HepG2 (cell line): Measurements from ENCODE around the gene NRG3. TPM values are rescaled to one million over a fixed set of nuclear protein-coding genes. Genes with fewer than 3 reads are reported as not detected.

Experiments used
- ATAC-seq: fragments of 200-7000 bp; cut with Tn5 transposase; 3 replicates; pipeline ENCODE4 v1.9.1; 2020; ENCODE audit warnings: mild to moderate bottlenecking, moderate library complexity
- BruUV-seq: library from RNA; stranded (reverse); fragments of 400-500 nt; replicated peaks from 2 replicates; lab custom pipeline; 2021; lab: Mats Ljungman, UMichigan
- CTCF ChIA-PET: fragments of 300-600 bp; formaldehyde crosslinking; extraction: SDS; loops from one replicate; lab custom pipeline; 2021; ENCODE audit warnings: low total read pairs, inconsistent platforms, low intra/inter-chr PET ratio; lab: Yijun Ruan, JAX
- POLR2A ChIA-PET: fragments of 350-600 bp; sonication (Branson Sonifier 250); formaldehyde crosslinking; loops from one replicate; lab custom pipeline; 2020; ENCODE audit warnings: antibody characterized with exemption, inconsistent platforms; lab: Yijun Ruan, JAX
- DNase-seq: peaks from one replicate; pipeline ENCODE4 v3.0.0-alpha.2; 2015; ENCODE audit warnings: low spot score
- FAIRE-seq: peaks from 3 replicates; lab custom pipeline; 2011; peaks lifted over from hg19 to GRCh38; lab: Jason Lieb, UNC
- H2AFZ ChIP-seq: one replicate; pipeline ENCODE4 v1.6.1; 2011; ENCODE audit warnings: low read length, inconsistent platforms
- H3K27ac ChIP-seq: fragments of 300-600 bp; 3 replicates; pipeline ENCODE4 v1.8.0; 2011; ENCODE audit warnings: mixed run types, mild to moderate bottlenecking, mixed read lengths, low read length, inconsistent platforms; ENCODE audit not compliant: insufficient read depth; ENCODE audit errors: extremely low read length
- H3K27me3 ChIP-seq, 2 experiments: fragments of 200-600 bp in 1 of 2; 2 replicates in 1 of 2; 3 replicates in 1 of 2; pipeline versions ENCODE4 v1.6.0 to v1.8.0; 2011; ENCODE audit warnings: low read length in 2 of 2, mild to moderate bottlenecking in 2 of 2, moderate library complexity in 2 of 2, inconsistent platforms in 1 of 2; ENCODE audit not compliant: insufficient read depth in 2 of 2, control insufficient read depth in 1 of 2
- H3K36me3 ChIP-seq, 2 experiments: fragments of 200-600 bp in 1 of 2; replicated peaks in 1 of 2; 2 replicates in 1 of 2; 3 replicates in 1 of 2; pipeline versions ENCODE4 v1.5.1 to v1.8.0; 2011; ENCODE audit warnings: low read length in 2 of 2, inconsistent platforms in 1 of 2; ENCODE audit not compliant: insufficient read depth in 2 of 2, control insufficient read depth in 1 of 2
- H3K4me1 ChIP-seq: 2 replicates; pipeline ENCODE4 v1.5.1; 2012; ENCODE audit warnings: low read length, inconsistent platforms; ENCODE audit not compliant: insufficient read depth
- H3K4me2 ChIP-seq: 2 replicates; pipeline ENCODE4 v1.6.0; 2011; ENCODE audit warnings: low read depth, low read length, inconsistent platforms
- H3K4me3 ChIP-seq, 3 experiments: fragments of 200-600 bp in 1 of 3; sonication (generic), shearing (Covaris generic) in 1 of 3; replicated peaks in 1 of 3; 2 replicates each; pipeline ENCODE4 v1.5.1; 2011 to 2016; ENCODE audit warnings: low read length in 3 of 3, inconsistent platforms in 2 of 3, low read depth in 2 of 3, mild to moderate bottlenecking in 2 of 3, control low read depth in 1 of 3, mixed read lengths in 1 of 3; ENCODE audit not compliant: insufficient read depth in 1 of 3
- H3K79me2 ChIP-seq: one replicate; pipeline ENCODE4 v1.6.1; 2011; ENCODE audit warnings: low read length, inconsistent platforms; ENCODE audit not compliant: insufficient read depth
- H3K9ac ChIP-seq: 2 replicates; pipeline ENCODE4 v1.6.0; 2011; ENCODE audit warnings: mild to moderate bottlenecking, low read depth, low read length, inconsistent platforms; ENCODE audit not compliant: insufficient read depth
- H3K9me3 ChIP-seq: 2 replicates; pipeline ENCODE4 v1.5.1; 2012; ENCODE audit warnings: mild to moderate bottlenecking, low read length
- H4K20me1 ChIP-seq: 2 replicates; pipeline ENCODE4 v1.6.0; 2011; ENCODE audit warnings: inconsistent platforms, mild to moderate bottlenecking, low read length, moderate library complexity; ENCODE audit not compliant: insufficient read depth
- HMGXB3 ChIP-seq: sonication (generic); formaldehyde crosslinking; IDR thresholded peaks from 2 replicates; pipeline ENCODE4 v1.4.0; 2020; ENCODE audit warnings: missing genetic modification reagents, borderline replicate concordance
- HNF4G ChIP-seq, 2 experiments: sonication (generic) in 1 of 2; formaldehyde crosslinking in 1 of 2; IDR thresholded peaks; 2 replicates each; pipeline versions ENCODE4 v1.4.0 to v1.6.1; 2011 to 2020; ENCODE audit warnings: borderline replicate concordance in 2 of 2, low read depth in 2 of 2, mild to moderate bottlenecking in 2 of 2, low read length in 1 of 2, missing genetic modification reagents in 1 of 2, moderate library complexity in 1 of 2
- MAFF ChIP-seq: IDR thresholded peaks from 2 replicates; pipeline ENCODE4 v1.6.1; 2011; ENCODE audit warnings: low read depth, low read length, improper control_type of control experiment
- MAFK ChIP-seq, 2 experiments: IDR thresholded peaks in 1 of 2; conservative IDR thresholded peaks in 1 of 2; 2 replicates each; pipeline ENCODE4 v1.6.1; 2011; ENCODE audit warnings: improper control_type of control experiment in 2 of 2, low read length in 2 of 2
- NPAS2 ChIP-seq: sonication (generic); formaldehyde crosslinking; IDR thresholded peaks from 2 replicates; pipeline ENCODE4 v1.8.0; 2022; ENCODE audit warnings: mild to moderate bottlenecking, missing genetic modification reagents, borderline replicate concordance
- ZNF598 ChIP-seq: sonication (generic); formaldehyde crosslinking; IDR thresholded peaks from 2 replicates; pipeline ENCODE4 v1.5.1; 2020; ENCODE audit warnings: mild to moderate bottlenecking, missing genetic modification reagents, borderline replicate concordance
- WGBS: methylation state at CpG from one replicate; pipeline ENCODE4 v1.1.6; 2017; ENCODE audit warnings: low lambda C conversion rate; 5-methylcytosine and 5-hydroxymethylcytosine counted together
- in situ Hi-C: cut with HindIII; loops from 2 replicates; pipeline ENCODE4 v1.10.0; 2017; ENCODE audit warnings: low pct_unique_long_range_greater_than_20kb; ENCODE audit not compliant: extremely low pct_ligation_motif_present
- intact Hi-C: fragments of 100-400 bp; cut with micrococcal nuclease; formaldehyde crosslinking; loops from one replicate; pipeline ENCODE4 v1.10.0; 2022; ENCODE audit not compliant: unreplicated experiment
- polyA plus RNA-seq, 8 experiments: library from polyadenylated mRNA; depleted of rRNA in 3 of 8; stranded (reverse) in 7 of 8; unstranded in 1 of 8; fragments of >200 nt; fragmentation: Illumina TruSeq in 4 of 8; extraction: Trizol in 4 of 8; gene quantifications; 2 replicates each; pipeline versions ENCODE4 v1.2.1 to v1.2.3, GENCODE V29; 2011 to 2016; ENCODE audit warnings: low read depth in 4 of 8, missing spikeins in 1 of 8, mixed read lengths in 1 of 8; ENCODE audit not compliant: insufficient read depth in 1 of 8
- total RNA-seq, 5 experiments: library from RNA; depleted of rRNA; stranded (reverse); fragments of >200 nt; fragmentation: Illumina TruSeq; extraction: Trizol; gene quantifications; 2 replicates each; pipeline ENCODE4 v1.2.3, GENCODE V29; 2016; ENCODE audit warnings: low read depth in 1 of 5

The NRG3 gene
- total and polyA plus RNA-seq, 2 of the 13 experiments (the other 11 are each of a cell fraction or from before 2014, with no cell fraction given) = not detected

- TF ChIP-seq HMGXB3 (CRISPR knock-in tag) = no peak
- no peak for TF ChIP-seq NPAS2 (CRISPR knock-in tag)
- TF ChIP-seq ZNF598 (CRISPR knock-in tag) = no peak
- TF ChIP-seq, all 625 proteins: peak for 0
These were observed 1059.4 kb downstream of the NRG3 start (continued) for GRCh38 chr10:82934429-82934828.

- Histone ChIP-seq H3K79me2 (no peaks in the 10 kb centered on the region), H3K27ac (no peak overlapping the region), H3K27me3 (no peaks in the 10 kb centered on the region), H3K36me3 (no peaks in the 10 kb centered on the region), H4K20me1 (no peaks in the 10 kb centered on the region), H3K4me1 (no peaks in the 10 kb centered on the region), H2AFZ (no peak overlapping the region), H3K9ac (no peak overlapping the region), H3K9me3 (peaks cover 22% of the 10 kb centered on the region), H3K4me2 (no peak overlapping the region), H3K4me3 (no peak overlapping the region)
- POLR2A ChIA-PET = no interaction called here
- BruUV-seq = no TSS peak
- in situ Hi-C loops (no loop called here), intact Hi-C loops (no loop called here)
- FAIRE-seq (no peak), DNase-seq (no peak), ATAC-seq (no peak)
- CTCF ChIA-PET = no interaction called here
- WGBS = 0% methylated on average over 2 of the region's 2 CpGs
- TF ChIP-seq HNF4G (IDR thresholded peaks at IDR 0.05; ENCODE audit: borderline replicate concordance, low read depth, low read length) (no peak), HNF4G (CRISPR knock-in tag; IDR thresholded peaks at IDR 0.05; ENCODE audit: borderline replicate concordance, low read depth) (no peak), MAFK (conservative IDR thresholded peaks at IDR 0.05 in 1 of 2, IDR thresholded peaks at IDR 0.05 in 1 of 2; ENCODE audit: low read length in 2 of 2) (peak; percentile 88 to 91), MAFF (peak; percentile 88)
These were observed 1060.0 kb downstream of the NRG3 start for GRCh38 chr10:82934947-82935346.
